GM19455 (cell line): ENCODE results near the gene TMEM240.
"Not testable (repeated sequence)": the region's sequence is repeated elsewhere in the genome, so short reads cannot be mapped to it uniquely, and the experiment has no call there.

Experiments used
- ATAC-seq: cut with Tn5 transposase; IDR thresholded peaks from one replicate; pipeline ENCODE4 v1.9.1; 2021; ENCODE audit not compliant: unreplicated experiment

TMEM240 gene

DNA sequence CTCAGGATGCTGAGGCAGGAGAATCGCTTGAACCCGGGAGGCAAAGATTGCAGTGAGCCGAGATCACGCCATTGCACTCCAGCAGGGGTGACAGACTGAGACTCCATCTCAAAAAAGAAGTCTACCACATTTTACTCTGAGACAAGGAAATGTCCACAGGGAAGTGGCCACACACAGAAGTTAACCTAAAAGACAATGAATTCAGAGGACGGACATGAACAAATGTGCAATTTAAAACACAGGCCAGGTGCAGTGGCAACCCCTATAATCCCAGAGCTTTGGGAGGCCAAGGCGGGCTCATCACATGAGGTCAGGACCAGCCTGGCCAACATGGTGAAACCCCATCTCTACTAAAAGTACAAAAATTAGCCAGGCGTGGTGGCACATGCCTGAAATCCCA is 17.3 kb upstream of the TMEM240 start:
- ATAC-seq = not testable (repeated sequence)

DNA sequence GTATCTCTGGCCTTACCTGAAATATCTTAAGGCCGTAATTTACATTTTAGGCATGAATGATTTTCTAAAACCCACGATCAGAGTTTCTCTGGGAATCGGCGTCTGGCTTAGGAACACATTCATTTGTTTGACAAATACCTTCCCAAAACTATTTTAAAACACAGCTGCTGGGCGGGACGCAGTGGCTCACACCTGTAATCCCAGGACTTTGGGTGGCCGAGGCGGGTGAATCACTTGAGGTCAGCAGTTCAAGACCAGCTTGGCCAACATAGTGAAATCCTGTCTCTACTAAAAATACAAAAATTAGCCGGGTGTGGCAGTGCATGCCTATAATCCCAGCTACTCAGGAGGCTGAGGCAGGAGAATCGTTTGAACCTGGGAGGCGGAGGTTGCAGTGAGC is 16.5 kb upstream of the TMEM240 start:
- ATAC-seq = not testable (repeated sequence)

DNA sequence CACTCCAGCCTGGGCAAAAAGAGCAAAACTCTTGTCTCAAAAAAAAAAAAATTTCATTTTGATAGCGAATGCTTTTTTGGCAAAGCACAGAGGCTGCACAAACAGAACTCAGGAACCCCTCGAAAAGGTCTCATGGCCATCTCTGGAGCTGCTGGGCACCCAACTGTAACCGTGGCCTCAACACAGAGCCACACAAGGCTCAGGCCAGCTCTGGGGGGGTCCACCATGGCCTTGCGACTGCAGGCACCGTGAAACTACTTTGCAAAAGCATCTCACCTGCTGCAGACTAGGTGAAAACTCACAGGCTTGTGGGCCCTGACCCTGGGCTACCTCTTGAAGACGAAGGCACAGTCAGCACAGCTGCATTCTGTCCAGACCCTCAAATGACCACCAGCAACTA is 16.1 kb upstream of the TMEM240 start:
- no peak for ATAC-seq

DNA sequence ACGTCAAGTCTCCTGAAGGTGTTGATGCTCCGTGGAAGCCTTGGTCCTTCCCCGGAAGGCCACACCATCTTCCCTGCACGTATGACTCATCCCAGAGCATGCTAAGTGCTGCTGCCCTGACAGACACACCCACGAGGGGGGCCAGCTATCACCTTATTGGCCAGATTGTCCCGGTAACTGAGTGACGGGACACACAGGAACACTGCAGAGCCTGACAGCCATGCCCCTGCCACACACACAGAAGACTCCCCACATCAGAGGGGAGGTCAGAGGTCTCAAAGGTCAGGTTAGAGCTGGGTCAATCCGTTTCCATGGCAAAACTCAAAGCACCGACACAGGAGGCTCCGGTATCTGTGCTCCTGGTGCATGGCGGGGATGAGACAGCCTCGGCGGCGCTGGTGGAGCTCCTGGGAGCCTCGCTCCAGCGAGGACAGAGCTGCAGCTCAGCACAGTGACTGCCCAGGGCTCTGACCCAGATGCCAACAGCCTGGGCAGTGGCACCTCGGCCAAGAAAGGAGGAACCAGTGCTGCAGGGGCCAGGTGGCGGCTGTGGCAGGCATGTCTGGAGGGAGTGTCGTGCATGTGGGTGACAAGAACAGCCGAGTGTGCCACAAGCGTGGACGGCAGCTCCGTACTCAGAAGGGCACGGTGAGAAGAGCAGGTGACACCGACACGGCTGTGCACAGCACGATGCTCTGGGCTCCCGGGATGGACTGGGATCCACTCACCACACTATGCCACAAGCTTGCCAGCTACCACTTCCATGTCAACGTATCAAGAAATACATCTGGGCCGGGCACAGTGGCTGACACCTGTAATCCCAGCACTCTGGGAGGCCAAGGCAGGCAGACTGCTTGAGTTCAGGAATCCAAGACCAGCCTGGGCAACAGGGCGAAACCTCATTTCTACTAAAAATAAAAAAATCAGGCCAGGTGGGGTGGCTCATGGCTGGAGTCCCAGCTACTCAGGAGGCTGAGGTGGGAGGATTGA is 14.8 kb upstream of the TMEM240 start:
- no peak for ATAC-seq

DNA sequence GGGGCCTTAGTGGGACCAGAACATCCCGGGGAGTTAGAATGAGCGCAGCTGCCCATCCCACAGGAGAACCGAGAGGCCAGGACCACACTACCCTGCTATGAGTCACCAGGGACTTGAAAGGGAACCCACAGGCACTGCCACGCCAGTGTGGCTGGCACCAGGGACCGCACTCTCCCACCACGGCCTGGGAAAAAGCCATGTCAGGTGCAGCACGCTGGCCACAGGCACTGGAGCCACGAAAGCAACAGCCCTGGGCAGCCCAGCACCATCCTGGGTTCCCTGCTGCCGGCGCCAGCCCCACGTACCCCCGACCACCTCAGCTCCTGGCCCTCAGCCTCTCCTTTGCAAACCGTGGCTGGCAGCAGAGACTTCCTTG is 14.1 kb upstream of the TMEM240 start:
- ATAC-seq = no peak

DNA sequence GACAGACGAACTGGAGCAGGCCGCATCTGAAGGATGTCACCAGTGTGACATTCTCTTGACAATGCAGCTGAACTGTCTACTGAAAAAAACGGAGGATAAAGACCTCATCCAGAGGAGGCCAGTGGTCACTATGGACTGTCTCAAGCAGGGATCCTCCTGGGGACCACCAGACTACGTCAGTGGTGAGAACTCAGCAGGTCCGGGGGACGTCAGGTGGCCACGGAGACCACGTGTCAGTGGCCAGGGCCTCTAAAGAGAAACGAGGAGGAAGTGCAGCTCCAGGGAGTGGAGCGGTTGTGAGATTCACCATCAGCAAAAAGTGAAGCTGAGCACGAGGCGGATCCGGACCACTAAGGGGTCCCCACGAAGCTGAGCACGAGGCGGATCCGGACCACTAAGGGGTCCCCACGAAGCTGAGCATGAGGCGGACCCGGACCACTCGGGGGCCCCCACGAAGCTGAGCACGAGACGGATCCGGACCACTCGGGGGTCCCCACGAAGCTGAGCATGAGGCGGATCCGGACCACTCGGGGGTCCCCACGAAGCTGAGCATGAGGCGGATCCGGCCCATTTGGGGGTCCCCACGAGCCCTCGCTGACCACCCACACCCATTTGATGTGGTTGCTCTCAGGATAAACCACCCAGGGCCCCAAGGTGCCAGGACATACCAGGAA is 13.5 kb upstream of the TMEM240 start:
- no peak for ATAC-seq

DNA sequence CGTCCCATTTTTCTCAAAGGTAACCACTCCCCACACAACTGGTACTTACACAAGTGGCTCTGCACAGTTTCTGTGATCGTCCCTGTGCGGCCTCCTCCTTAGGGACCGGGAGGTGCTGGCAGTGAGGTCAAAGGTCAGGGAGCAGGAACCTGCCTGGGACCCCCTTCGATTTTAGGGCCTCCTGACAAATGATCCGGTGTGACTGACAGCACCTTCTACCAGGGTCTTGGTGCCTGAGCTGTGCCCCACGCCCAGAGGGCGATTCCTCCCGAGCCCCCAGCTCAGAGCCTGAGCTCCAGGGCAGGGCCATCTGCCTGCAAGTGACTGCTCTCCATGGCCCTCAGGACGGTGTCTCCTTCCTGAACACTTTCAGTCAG is 11.8 kb upstream of the TMEM240 start:
- no peak for ATAC-seq

DNA sequence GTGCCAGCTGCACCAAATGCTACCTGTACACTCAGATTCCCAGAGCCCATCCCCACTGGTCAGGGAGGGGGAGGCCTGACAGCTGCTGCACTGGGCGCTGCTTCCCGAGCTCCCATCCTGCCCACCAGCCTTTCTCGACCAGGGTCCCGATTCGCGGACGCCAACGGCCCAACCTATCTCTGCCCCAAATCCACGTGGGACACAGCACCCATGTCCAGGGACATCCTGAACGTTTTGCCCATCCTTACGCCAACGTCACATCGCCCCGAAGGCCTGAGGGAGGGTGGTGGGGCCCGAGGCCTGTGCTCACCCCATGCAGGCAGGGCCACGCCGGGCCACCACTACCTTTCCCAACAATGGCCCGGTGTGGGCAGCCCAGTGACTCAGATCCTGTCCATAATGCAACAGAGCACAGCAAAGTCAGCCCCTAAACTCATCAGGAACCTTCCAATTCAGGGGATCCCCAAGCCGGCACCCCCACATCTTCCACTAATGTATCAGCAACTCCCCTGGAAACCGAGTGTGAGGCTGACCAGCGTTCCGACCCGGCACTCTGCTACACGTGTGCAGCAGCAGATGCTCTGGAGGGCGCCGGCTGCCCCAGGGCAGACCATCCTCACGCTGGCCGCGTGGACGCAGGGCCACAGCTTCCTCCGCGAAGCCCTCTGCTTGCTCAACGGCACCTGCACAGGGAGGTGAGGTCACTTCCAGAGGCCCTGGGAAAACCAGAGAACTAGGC is 11.3 kb upstream of the TMEM240 start:
- ATAC-seq = no peak

DNA sequence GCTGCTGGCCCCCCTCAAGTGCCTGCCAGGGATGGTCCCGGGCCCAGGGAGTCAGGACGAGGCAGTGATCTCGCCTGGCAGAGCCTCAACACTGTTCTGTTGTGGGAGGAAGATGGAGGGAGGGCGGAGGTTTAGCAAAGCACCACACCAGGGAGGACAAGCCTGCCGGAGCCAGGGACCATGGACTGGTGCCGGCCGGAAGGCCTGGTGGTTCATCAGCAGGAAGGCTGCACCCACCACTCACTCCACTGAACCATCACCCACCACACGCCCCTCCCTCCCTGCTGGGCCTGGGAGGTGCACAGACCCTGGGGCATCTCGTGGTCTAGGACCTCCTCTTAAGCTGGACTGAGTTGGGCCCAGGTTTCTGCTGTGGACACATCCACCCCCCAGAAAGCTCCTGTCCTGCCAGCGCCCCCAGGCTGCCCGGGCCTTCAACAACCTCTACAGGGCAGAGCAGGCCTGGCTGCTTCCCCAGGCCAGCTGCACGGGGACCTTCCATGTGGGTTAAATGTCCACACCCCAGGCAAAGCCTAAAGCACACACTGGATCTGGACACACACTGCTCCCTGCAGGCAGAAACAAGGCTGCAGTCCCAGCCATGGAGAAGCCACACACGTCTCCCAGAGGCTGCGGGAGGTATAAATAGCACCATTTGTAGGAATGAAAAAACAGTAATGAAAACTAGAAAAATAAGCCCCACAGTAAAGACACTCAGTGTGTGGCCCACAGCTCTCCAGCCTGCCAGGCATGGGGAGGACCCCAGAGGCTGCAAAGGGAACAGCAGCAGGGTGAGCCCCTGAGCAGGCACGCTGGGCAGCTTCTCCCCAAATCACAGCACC is 10.4 kb upstream of the TMEM240 start:
- ATAC-seq = no peak

DNA sequence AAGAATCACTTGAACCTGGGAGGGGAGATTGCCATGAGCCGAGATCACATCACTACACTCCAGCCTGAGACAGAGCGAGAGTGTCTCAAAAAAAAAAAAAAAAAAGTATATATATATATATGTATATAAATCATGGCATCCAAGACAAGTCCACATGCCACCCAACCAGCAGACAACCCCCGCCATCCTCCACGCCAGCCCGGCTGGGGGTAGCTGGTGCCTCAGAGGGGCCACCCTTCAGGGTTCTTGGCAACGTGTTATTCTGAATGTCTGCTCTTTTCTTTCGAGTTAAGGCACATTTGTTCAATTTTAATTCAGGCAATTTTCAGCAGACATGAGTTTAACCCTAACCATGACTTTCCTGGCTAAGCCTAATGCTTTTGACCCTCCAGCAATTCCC is 9.7 kb upstream of the TMEM240 start:
- ATAC-seq = no peak

DNA sequence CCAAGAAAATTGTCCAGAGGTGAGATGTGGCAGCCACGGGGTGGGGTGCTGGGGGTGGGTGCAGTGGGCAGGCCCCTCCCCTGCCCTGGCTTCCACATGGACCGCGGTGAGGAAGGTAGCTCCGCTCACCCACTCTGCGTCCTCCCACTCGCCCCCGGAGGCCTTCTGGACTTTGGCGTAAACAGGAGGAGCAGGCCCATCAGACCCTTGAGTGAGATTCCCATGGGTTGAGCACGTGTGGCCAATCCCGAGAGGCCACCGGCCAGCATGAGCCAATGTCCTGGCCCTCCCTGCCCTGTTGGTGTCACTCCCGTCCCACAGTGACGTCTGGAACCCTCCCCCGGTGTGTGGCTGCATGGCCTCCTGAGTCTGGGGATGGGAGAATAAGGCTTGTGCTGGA is 8.2 kb upstream of the TMEM240 start:
- no peak for ATAC-seq

DNA sequence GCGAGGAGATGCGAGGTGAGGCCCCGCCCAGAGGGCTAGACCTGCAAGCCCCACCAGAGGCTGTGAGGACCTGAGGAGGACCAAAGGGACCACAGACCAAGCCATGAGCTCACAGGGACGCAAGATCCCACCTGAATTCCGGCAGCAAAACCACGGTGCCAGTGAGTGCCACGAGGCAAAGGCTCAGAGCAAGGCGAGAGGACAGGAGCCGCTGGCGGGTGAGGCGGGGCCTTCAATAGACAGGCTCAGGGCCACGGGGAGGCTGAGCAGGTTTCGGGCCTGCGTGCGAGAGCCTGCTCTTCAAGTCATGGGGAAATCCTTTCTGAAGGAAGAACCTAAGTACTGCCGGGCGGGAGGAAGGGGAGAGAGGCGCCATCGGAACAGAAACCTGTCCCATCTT is 7.1 kb upstream of the TMEM240 start:
- no peak for ATAC-seq

DNA sequence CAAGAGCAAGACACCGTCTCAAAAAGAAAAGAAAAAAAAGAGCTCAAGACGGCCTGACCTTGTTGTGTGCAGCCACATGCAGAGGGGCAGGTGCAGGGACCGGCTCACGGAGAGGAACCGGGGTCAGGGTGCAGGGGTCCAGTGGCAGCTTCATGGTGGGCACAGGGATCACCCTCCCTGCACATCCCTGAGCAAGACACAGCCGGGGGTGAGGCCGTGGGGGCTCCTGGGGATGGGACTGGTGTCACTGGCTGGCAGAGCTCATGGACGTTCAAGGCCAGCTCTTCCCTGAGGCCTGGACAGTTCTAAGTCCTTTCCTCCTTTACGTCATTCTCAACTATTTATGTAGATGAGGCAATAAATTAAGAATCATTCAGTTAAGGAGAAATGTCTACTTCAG is 6.6 kb upstream of the TMEM240 start:
- no peak for ATAC-seq

DNA sequence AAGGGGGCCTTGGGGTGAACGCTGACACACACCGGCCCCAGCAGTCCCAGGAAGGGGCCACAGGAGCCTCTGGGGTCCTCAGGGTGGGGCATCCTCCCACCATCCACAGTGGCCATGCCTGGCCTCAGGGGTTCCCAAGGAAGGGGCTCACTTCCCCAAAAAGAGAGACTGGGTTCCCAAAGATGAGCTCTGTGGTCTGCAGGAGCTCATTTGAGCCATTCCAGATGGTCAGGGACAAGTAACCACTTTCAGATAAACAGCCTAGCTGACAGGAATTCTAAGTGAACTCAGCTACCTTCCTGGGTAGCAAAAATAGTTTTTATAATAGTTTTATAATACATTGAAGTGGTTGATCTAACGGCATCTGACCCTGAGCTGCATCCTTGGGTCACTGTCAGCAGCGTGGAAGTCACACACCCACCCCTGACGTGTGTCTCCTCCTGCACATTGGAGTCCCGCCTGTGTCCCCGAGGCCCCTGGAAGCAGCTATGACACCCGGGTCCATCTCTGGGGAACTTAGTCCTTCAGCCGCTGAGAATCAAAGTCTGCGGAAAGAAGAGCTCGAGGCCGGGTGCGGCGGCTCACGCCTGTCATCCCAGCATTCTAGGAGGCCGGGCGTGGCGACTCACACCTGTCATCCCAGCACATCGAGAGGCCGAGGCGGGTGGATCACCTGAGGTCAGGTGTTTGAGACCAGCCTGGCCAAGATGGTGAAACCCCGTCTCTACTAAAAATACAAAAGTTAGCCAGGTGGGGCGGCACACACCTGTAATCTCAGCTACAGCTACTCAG is 5.7 kb upstream of the TMEM240 start:
- ATAC-seq = no peak

DNA sequence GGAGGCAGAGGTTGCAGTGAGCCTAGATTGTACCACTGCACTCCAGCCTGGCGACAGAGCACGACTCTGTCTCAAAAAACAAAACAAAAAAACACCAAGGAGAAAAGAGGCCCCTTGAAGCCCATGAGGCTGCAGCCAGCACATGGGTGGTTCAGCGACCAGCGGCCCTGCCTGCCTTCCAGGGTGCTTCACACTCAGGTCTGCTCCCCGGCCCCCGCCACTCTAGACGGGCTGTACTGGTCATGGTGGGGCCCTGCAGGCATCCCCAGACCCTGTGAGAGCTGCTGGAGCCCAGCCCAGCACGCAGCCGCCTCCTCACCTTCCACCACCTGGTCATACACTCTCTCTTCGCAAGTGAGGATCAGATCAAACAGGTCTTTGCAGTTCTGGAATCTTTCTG is 4.1 kb upstream of the TMEM240 start:
- no peak for ATAC-seq

DNA sequence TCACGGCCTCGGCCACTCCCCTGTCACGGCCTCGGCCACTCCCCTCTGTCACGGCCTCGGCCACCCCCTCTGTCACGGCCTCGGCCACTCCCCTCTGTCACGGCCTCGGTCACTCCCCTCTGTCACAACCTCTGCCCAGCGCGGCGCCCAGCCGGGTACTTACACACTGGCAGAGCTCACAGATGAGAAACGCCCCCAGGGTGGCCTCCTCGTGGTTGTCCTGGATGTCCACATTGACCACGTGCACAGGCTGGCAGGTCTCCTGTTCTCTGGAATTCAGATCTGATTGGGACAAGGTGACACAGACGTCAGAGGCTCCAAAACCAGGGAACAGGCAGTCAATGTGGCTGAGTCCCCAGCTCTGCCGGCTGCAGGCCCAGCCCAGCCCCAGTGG is 3.3 kb upstream of the TMEM240 start:
- no peak for ATAC-seq

DNA sequence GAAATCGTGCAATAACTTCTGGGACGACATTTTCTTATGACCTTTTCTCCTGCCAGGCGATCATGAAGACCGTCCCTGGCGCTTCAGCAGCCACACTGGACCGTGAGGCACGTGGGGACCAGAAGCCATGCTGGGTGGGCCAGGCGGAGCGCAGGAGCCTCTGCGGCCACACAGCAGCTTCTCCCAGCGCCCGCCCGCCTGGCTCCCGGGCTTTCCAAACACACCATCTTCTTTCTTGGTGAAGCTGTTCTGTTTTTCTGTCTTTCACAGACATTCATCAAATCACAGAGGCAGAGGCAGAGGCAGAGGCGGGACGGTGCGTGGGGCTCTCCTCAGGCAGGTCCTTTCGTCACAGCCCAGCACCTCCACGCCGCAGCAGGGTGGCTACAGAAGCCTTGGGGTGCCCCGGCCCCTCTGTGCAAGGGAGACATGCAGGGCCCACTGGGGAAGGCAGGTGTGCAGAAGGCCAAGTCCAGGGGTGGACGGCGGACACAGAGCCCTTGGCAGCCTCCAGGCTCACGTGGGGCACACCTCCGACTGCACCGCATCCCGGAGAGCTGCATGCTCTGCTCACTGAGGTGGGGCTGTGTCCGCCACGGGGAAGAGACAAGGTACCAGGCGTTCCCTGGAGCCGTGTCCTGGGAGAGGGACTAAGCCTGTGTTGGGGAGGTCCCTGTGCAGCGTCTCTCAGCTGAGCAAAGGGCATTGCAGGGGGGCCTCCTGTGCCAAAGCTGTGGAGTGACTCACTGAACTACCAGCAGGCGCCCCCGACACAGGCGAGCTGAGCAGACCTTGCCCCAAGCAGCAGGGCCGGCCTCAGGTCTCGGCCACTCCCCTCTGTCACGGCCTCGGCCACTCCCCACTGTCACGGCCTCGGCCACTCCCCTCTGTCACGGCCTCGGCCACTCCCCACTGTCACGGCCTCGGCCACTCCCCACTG is 2.6 kb upstream of the TMEM240 start:
- ATAC-seq = no peak

DNA sequence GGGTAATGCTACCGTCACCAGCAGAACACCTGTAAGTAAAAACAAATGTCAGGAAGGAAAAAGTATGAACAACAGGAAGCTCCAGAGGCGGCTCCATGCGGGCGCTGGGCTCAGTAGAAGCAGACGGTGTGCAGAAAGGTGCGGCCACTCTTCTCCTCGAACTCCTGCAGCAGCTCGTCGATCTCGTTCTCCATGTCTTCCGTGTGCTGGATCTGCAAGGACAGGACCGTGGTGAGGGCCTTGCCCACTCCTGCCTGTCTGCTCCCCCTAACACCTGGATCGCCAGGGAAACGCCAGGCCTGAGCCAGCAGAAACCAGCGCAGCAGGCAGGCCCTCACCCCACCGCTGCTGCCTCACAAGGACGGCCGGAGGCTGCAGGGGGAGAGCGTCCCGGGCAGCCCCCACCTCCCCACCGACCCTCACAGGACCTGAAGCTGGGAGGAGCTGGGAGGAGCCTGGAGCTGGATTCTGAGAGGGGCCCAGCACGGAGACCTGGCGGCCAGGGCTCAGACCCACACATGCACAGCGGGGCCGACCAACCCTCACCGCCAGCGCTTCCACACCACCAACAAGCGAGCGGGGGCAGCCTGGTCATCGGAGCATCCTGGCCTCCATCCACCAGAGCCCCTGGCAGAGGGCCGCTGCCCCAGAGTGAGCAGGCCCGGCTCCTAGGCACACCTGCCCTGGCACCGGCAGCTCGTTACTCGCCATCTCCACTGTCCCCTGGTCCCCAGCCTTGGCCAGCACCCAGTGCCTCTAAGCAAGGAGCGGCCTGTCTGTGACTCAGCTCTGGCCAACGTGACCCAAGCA is 1.7 kb upstream of the TMEM240 start:
- no peak for ATAC-seq
